ENCODE data around the gene SC5D.

SC5D gene

GRCh38 chr11:121329781-121330395 is 37.3 kb downstream of the SC5D start:
- DNase-seq = no peak

- no peak for DNase-seq
Measured at GRCh38 chr11:121330614-121331435, 38.3 kb downstream of the SC5D start.

GRCh38 chr11:121334973-121335710 is 42.6 kb downstream of the SC5D start:
- no peak for DNase-seq

- DNase-seq = no peak
Measured at GRCh38 chr11:121336279-121336937, 43.8 kb downstream of the SC5D start.

GRCh38 chr11:121337078-121337477 is 44.5 kb downstream of the SC5D start:
- DNase-seq = no peak

- DNase-seq = no peak
Measured at GRCh38 chr11:121337740-121338272, 45.2 kb downstream of the SC5D start.

GRCh38 chr11:121338536-121338935 is 46.0 kb downstream of the SC5D start:
- DNase-seq = no peak

GRCh38 chr11:121340032-121340580 is 47.5 kb downstream of the SC5D start:
- DNase-seq = no peak

- no peak for DNase-seq
Measured at GRCh38 chr11:121341609-121342008, 49.0 kb downstream of the SC5D start.

- no peak for DNase-seq
Measured at GRCh38 chr11:121344824-121345223, 52.3 kb downstream of the SC5D start.

GRCh38 chr11:121347094-121347493 is 54.5 kb downstream of the SC5D start:
- no peak for DNase-seq

GRCh38 chr11:121347813-121348212 is 55.2 kb downstream of the SC5D start:
- DNase-seq = no peak

GRCh38 chr11:121348220-121348875 is 55.8 kb downstream of the SC5D start:
- DNase-seq = no peak

- DNase-seq = no peak
Measured at GRCh38 chr11:121349790-121350189, 57.2 kb downstream of the SC5D start.

- DNase-seq = no peak
Measured at GRCh38 chr11:121350314-121351082, 57.9 kb downstream of the SC5D start.

- no peak for DNase-seq
Measured at GRCh38 chr11:121351083-121351630, 58.6 kb downstream of the SC5D start.

GRCh38 chr11:121352251-121352891 is 59.8 kb downstream of the SC5D start:
- DNase-seq = no peak

- DNase-seq = no peak
Measured at GRCh38 chr11:121354192-121354591, 61.6 kb downstream of the SC5D start.

- DNase-seq = no peak
Measured at GRCh38 chr11:121356357-121356756, 63.8 kb downstream of the SC5D start.

Data from CD4-positive, alpha-beta T cell treated with Interleukin-17A for 4 hours (primary cell).